AG04449 (cell line): ENCODE results near the gene SLC30A2.

ENCODE experiments used
- CTCF ChIA-PET: fragments of 350-600 bp; formaldehyde crosslinking; extraction: SDS; loops from one replicate; lab custom pipeline; 2021; ENCODE audit warnings: antibody characterized with exemption; lab: Yijun Ruan, JAX
- POLR2A ChIA-PET: fragments of 400-600, 350-600 bp; formaldehyde crosslinking; extraction: SDS; loops from one replicate; lab custom pipeline; 2020; ENCODE audit warnings: antibody characterized with exemption, inconsistent platforms; lab: Yijun Ruan, JAX
- DNase-seq: peaks from one replicate; pipeline ENCODE4 v3.0.0-alpha.2; 2010; ENCODE audit warnings: low read depth, low spot score
- H3K4me3 ChIP-seq: 2 replicates; pipeline ENCODE4 v1.5.1; 2011; ENCODE audit warnings: low read depth, mild to moderate bottlenecking, control low read depth, low read length
- TF ChIP-seq, protein P1 (sequence below): IDR thresholded peaks from one replicate; pipeline ENCODE4 v1.5.1; 2011; ENCODE audit warnings: mild to moderate bottlenecking, moderate library complexity, low read length, control low read depth, inconsistent platforms; ENCODE audit not compliant: insufficient read depth; ENCODE audit errors: missing control alignments

Gene SLC30A2

DNA sequence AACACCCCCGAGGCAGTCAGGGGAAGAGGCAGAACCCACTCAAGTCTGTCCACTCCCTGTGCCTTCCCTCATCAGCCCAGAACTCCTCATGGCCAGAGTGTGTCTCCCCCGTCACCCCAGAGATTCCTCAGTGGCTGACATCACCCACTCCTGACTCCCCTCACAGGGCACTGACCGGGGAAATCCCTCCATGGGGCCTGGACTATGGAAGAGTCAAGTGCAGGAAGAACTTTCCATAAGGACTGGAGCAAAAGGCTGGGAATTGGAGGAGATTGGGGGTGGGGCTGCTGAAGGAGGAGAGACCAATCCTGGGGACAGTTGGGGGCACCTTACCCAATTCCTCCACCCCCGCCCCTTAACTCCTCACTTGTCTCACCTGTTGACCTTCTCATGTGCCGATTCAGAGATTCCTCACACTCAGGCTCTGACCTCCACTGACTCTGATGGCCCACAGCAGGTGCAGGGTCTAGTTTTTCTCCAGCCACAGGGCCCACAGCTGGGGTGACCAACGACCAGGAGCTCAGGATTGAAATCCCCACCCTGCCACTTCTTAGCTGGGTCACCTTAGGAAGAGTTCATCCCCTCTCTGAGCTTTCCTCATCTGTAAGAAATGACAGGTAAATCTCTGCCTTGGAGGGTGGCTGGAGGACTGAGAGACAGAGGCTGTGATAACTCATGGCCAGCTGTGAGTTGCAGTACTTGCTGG is 24.8 kb downstream of the SLC30A2 start:
- no peak for DNase-seq

DNA sequence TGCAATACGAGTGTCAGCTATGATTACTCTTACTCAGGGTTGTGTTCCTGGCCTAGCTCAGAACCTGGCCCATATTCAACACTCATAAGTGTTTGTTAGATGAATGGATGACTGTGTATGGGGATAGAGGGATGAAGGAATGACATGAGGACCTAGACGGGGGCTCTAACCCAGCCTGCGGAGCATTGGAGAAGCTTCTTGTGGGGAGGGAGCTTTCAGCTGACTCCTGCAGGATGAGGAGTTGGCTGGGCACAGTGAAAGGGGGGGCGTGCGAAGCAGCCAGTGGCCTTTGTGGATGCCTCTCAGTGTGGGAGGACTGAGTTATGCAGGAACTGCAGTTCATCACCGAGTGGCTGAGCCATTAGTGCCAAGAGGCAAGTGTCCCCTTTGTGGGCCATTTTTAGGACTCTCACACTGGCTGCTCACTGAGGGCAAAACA is 25.6 kb downstream of the SLC30A2 start:
- CTCF ChIA-PET, result interaction anchor here (0.7 to 8.6 kb wide), 8 partner anchors 9 to 125 kb away, joined by 3 to 69 read pairs (median 6); partner anchors contain the start of gene PAFAH2
- TF ChIP-seq, protein P1, sequence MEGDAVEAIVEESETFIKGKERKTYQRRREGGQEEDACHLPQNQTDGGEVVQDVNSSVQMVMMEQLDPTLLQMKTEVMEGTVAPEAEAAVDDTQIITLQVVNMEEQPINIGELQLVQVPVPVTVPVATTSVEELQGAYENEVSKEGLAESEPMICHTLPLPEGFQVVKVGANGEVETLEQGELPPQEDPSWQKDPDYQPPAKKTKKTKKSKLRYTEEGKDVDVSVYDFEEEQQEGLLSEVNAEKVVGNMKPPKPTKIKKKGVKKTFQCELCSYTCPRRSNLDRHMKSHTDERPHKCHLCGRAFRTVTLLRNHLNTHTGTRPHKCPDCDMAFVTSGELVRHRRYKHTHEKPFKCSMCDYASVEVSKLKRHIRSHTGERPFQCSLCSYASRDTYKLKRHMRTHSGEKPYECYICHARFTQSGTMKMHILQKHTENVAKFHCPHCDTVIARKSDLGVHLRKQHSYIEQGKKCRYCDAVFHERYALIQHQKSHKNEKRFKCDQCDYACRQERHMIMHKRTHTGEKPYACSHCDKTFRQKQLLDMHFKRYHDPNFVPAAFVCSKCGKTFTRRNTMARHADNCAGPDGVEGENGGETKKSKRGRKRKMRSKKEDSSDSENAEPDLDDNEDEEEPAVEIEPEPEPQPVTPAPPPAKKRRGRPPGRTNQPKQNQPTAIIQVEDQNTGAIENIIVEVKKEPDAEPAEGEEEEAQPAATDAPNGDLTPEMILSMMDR, result no peak

More for the DNA sequence above, 24.8 kb downstream of the SLC30A2 start:
- peak overlapping the region; percentile 65 for H3K4me3 ChIP-seq
- POLR2A ChIA-PET, result interaction anchor here (0.9 to 1.3 kb wide), 2 partner anchors 9 to 126 kb away, joined by 4 to 5 read pairs; no protein-coding TSS in a partner anchor
- CTCF ChIA-PET, result interaction anchor here (1.1 to 8.6 kb wide), 5 partner anchors 14 to 147 kb away, joined by 3 to 69 read pairs (median 8); no protein-coding TSS in a partner anchor
- TF ChIP-seq, protein P1, result no peak

GRCh38 chr1:26019641-26020315 is 26.1 kb downstream of the SLC30A2 start:
- POLR2A ChIA-PET, result interaction anchor here (0.8 to 1.1 kb wide), 3 partner anchors 9 to 128 kb away, joined by 3 to 5 read pairs (median 4); no protein-coding TSS in a partner anchor
- CTCF ChIA-PET, result interaction anchor here (0.7 to 8.6 kb wide), 9 partner anchors 10 to 124 kb away, joined by 3 to 69 read pairs (median 5); partner anchors contain the start of gene PAFAH2
- TF ChIP-seq, protein P1, result no peak
- peak; percentile 54 for DNase-seq
- no peak overlapping the region; the same call in 1 of the 2 replicates for H3K4me3 ChIP-seq

More for the DNA sequence above, 25.6 kb downstream of the SLC30A2 start:
- H3K4me3 ChIP-seq, result no peak overlapping the region; the same call in 1 of the 2 replicates
- DNase-seq, result no peak
- POLR2A ChIA-PET, result interaction anchor here (0.8 to 1.3 kb wide), 3 partner anchors 9 to 31 kb away, joined by 4 to 5 read pairs (median 5); no protein-coding TSS in a partner anchor

DNA sequence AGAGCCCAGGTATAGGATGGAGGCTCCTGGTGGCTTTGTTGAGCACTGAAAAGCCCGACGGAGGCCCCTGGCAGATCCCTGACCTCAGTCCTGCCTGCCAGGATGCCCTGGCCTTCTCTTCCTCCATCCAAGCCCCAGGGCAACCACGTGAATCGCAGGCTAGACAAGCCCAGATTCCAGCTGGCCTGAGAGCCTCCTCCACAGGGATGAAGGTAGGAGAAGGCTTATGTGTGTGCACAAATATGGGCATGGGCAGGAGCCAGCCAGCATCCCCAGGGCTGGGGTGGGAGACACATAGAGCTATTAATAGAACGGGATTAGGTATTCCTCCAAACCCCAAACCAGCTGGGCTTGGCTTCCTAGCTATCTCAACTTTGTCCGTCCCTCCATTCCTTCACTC is 28.3 kb downstream of the SLC30A2 start:
- POLR2A ChIA-PET, result interaction anchor here (0.6 kb wide), 1 partner anchor 12 kb away, joined by 3 read pairs; no protein-coding TSS in a partner anchor
- peak; percentile 74 for DNase-seq

GRCh38 chr1:26016953-26017545 is 28.9 kb downstream of the SLC30A2 start:
- CTCF ChIA-PET, result interaction anchor here (0.7 to 8.6 kb wide), 7 partner anchors 13 to 122 kb away, joined by 3 to 69 read pairs (median 11); partner anchors contain the start of gene PAFAH2
- POLR2A ChIA-PET, result interaction anchor here (0.5 kb wide), 1 partner anchor 122 kb away, joined by 5 read pairs; no protein-coding TSS in a partner anchor
- no peak for DNase-seq
- TF ChIP-seq, protein P1, result no peak
- H3K4me3 ChIP-seq, result no peak overlapping the region

More for the DNA sequence above, 28.3 kb downstream of the SLC30A2 start:
- no peak overlapping the region for H3K4me3 ChIP-seq
- TF ChIP-seq, protein P1, result no peak
- CTCF ChIA-PET, result interaction anchor here (0.9 to 8.6 kb wide), 7 partner anchors 12 to 122 kb away, joined by 3 to 69 read pairs (median 11); partner anchors contain the start of gene PAFAH2
